Mucosa of stomach (tissue), 1 donor: ENCODE results near the gene TMEM175.

Experiments
- H3K27me3 ChIP-seq: one replicate; pipeline ENCODE4 v1.7.0; 2013; ENCODE audit warnings: mild to moderate bottlenecking, low read length; ENCODE audit not compliant: control insufficient read depth, insufficient read depth
- H3K36me3 ChIP-seq: one replicate; pipeline ENCODE4 v1.7.0; 2013; ENCODE audit warnings: low read length; ENCODE audit not compliant: control insufficient read depth, insufficient read depth
- H3K4me1 ChIP-seq: one replicate; pipeline ENCODE4 v1.7.0; 2013; ENCODE audit warnings: mild to moderate bottlenecking, low read length; ENCODE audit not compliant: control insufficient read depth, insufficient read depth
- H3K4me3 ChIP-seq: one replicate; pipeline ENCODE4 v1.7.0; 2013; ENCODE audit warnings: low read length
- H3K9ac ChIP-seq: one replicate; pipeline ENCODE4 v1.7.0; 2013; ENCODE audit warnings: mild to moderate bottlenecking, low read length, moderate library complexity
- H3K9me3 ChIP-seq: one replicate; pipeline ENCODE4 v1.7.0; 2013; ENCODE audit warnings: mild to moderate bottlenecking, low read length, moderate library complexity; ENCODE audit not compliant: control insufficient read depth
- donor health status: Pancreatic carcinoma.

Gene TMEM175, protein sequence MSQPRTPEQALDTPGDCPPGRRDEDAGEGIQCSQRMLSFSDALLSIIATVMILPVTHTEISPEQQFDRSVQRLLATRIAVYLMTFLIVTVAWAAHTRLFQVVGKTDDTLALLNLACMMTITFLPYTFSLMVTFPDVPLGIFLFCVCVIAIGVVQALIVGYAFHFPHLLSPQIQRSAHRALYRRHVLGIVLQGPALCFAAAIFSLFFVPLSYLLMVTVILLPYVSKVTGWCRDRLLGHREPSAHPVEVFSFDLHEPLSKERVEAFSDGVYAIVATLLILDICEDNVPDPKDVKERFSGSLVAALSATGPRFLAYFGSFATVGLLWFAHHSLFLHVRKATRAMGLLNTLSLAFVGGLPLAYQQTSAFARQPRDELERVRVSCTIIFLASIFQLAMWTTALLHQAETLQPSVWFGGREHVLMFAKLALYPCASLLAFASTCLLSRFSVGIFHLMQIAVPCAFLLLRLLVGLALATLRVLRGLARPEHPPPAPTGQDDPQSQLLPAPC

DNA sequence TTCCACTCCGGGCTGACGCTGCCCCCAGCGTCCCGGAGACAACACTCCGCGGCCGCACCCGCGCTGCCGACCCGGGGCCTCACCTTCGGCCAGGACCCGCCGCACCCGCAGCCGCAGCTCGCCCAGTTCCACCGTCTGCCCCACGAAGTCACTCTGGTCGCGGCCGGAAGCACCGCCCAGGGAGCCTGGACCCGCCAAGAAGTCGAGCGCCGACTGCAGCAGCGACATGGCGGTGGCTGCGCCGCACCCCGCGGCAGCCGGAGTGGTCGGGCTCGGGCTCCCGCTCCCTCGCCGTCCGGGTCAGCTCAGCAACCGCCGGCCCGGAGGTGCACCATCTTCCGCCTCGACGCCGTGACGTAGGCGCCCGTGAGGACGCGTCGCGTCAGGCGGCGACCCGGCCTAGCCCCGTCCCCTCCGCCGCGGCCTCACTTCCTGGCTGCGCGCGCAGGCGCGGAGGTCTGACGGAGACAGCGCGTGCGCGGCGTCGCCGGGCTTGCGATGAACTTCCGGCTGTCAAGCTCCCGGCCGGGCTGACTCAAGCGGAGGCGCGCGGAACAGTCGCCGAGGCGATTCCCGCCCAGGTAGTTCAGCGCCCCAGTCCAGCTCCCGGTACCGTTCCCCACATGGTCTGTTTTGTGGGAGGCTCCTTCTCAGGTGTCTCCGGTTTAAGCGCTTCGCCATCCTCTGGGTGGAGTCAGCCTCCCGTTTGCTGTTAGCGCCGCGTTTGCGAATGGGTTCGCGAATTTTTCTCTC, at the start of gene TMEM175, which contains the start of gene GAK:
TSS of gene TMEM175 (plus strand) at position 501 of the 753 bp plus-strand sequence. CDS start 15,280 bp downstream, outside the sequence.
TSS of gene GAK (minus strand) at position 357 of the 753 bp plus-strand sequence. CDS start at position 228, 129 bp downstream.
- Histone ChIP-seq H3K4me1 (peaks cover 25% of the 10 kb centered on the region), H3K27me3 (no peaks in the 10 kb centered on the region), H3K36me3 (no peaks in the 10 kb centered on the region), H3K9ac (peak within 1 kb of the TSS; percentile 95), H3K9me3 (no peaks in the 10 kb centered on the region), H3K4me3 (peak within 1 kb of the TSS; percentile 85)

DNA sequence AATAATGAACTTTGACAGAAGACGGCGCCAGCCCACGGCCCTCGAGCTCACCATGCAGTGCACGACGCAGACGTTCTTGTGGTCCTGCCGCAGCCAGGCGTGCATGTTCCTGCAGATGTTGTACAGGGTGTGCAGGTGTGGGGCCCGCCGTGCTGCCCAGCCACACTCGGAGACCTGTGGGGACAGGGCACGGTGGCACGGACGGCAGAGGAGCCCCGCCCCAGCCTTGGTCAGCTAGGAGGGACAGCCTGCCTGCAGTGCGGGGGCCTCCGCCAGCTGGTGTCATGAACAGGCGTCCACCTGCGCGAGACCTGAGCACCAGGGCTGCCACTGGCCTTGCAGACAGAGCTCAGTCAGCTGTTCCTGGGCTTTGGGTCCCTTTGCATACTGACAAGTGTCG, 49.6 kb upstream of the TMEM175 start:
- Histone ChIP-seq H3K9ac (no peak overlapping the region), H3K27me3 (no peaks in the 10 kb centered on the region), H3K4me3 (no peak overlapping the region), H3K4me1 (no peaks in the 10 kb centered on the region), H3K9me3 (no peaks in the 10 kb centered on the region), H3K36me3 (peaks cover 8% of the 10 kb centered on the region)

DNA sequence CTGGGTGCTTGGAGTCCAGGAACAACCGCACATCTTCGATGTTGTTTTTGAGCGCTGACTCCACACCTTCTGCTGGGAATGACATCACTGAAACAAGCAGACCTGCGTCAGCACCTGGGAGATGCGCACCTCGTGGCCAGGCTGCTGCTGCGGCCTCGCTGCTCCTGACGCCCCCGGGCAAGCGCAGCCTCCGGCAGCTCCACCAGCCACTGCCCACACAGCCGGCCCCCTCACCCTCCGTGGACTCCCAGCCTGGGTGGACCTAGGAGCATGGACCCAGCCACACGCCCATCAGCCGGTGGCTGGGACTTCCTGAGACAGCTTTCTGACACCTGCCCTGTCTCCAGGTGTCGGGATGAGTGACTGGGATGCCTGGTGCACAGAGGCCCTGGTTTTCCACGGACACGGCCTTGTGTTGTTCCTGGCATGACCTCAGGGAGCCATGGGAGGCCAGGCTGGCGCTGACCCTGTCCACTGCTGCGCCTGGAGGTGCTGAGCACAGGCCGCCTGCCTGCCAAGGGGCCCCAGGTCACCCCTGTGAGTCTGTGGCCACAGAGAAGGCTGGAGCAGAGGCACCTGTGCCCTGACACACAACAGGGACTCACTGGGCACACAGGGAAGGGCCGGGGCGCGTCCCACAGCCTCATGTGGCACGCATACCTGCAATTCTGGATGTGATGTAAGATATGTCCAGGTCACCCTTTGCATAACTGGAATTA, 48.7 kb upstream of the TMEM175 start:
- H3K4me3 ChIP-seq: no peak overlapping the region
- peaks cover 8% of the 10 kb centered on the region for H3K36me3 ChIP-seq
- H3K27me3 ChIP-seq: no peaks in the 10 kb centered on the region
- no peaks in the 10 kb centered on the region for H3K4me1 ChIP-seq
- H3K9ac ChIP-seq: no peak overlapping the region
- no peaks in the 10 kb centered on the region for H3K9me3 ChIP-seq

DNA sequence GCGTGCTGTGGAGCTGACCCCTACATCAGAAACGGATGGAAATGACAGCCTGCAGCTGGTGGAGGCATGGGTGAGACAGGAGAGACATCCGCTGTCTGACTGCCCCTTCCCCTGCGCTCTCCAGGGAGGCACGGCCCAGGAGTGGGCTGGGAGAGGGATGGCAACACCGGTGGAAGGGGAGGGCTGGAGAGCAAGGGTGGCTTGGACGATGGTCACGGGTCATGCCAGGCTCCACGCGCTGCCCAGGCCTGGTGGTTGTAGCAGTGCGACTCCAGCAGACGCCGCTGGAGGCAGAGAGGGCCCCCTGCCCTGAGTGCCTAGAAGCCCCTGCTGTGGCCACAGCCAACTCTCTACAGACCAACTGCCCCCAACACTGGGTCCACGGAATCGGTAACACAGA, 48.0 kb upstream of the TMEM175 start:
- no peaks in the 10 kb centered on the region for H3K27me3 ChIP-seq
- no peak overlapping the region for H3K9ac ChIP-seq
- H3K36me3 ChIP-seq: peaks cover 8% of the 10 kb centered on the region
- no peaks in the 10 kb centered on the region for H3K4me1 ChIP-seq
- H3K9me3 ChIP-seq: no peaks in the 10 kb centered on the region
- no peak overlapping the region for H3K4me3 ChIP-seq

DNA sequence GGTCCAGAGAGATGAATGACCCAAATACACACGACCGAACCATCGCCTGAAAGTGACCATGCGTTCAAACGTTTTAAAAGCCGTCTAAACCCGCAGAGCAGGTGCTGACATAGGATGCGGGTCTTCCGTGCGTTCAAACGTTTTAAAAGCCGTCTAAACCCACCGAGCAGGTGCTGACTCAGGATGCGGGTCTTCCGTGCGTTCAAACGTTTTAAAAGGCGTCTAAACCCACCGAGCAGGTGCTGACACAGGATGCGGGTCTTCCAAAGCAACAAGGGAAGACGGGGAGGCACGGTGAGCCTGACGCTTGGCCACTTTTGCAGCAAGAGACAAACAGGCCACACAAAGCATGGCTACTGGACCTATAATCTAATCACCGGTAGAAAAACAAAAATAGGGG, 47.4 kb upstream of the TMEM175 start:
- no peaks in the 10 kb centered on the region for H3K9me3 ChIP-seq
- H3K9ac ChIP-seq: no peak overlapping the region
- H3K4me3 ChIP-seq: no peak overlapping the region
- no peaks in the 10 kb centered on the region for H3K27me3 ChIP-seq
- H3K4me1 ChIP-seq: no peaks in the 10 kb centered on the region
- peaks cover 8% of the 10 kb centered on the region for H3K36me3 ChIP-seq

DNA sequence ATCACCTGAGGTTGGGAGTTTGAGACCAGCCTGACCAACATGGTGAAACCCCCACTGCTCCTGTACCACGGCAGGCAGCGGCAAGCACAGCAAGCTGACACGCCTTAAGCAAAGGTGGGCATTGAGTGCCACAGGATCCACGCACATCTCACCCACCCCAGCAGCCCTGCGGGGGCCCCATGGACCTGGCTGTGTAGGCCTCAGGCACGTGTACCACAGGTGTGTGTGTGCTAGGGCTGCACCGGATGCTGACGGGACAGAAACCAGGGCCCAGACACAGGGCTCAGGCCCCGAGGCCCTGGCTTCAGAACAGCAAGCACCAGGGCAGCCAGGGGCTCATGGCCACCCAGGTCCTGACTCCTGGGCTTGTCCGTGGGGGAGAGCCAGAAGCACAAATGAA, 46.9 kb upstream of the TMEM175 start:
- Histone ChIP-seq H3K9ac (no peak overlapping the region), H3K9me3 (no peaks in the 10 kb centered on the region), H3K36me3 (peaks cover 8% of the 10 kb centered on the region), H3K27me3 (no peaks in the 10 kb centered on the region), H3K4me1 (no peaks in the 10 kb centered on the region), H3K4me3 (no peak overlapping the region)

DNA sequence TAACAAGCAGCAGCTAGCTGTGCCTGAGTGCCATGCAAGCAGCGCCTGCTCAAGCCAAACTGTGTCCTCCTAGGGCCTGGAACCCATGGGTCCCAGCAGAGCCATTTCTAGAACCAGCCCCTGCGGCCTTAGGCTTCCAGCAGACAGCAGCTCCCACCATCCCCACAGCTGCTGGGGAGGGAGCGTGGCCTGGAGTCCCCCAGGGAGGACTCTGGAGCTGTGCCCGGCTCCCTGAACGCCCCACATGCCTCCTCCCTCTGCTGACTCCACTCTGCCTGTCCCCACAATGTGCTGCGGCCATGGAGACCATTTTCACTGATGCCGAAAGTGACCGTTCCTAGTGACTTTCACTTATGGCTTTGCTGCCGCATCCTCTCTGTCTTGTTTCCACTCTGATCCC, 46.0 kb upstream of the TMEM175 start:
- Histone ChIP-seq H3K9ac (no peak overlapping the region), H3K27me3 (no peaks in the 10 kb centered on the region), H3K4me3 (no peak overlapping the region), H3K9me3 (no peaks in the 10 kb centered on the region), H3K36me3 (peaks cover 8% of the 10 kb centered on the region), H3K4me1 (no peaks in the 10 kb centered on the region)

DNA sequence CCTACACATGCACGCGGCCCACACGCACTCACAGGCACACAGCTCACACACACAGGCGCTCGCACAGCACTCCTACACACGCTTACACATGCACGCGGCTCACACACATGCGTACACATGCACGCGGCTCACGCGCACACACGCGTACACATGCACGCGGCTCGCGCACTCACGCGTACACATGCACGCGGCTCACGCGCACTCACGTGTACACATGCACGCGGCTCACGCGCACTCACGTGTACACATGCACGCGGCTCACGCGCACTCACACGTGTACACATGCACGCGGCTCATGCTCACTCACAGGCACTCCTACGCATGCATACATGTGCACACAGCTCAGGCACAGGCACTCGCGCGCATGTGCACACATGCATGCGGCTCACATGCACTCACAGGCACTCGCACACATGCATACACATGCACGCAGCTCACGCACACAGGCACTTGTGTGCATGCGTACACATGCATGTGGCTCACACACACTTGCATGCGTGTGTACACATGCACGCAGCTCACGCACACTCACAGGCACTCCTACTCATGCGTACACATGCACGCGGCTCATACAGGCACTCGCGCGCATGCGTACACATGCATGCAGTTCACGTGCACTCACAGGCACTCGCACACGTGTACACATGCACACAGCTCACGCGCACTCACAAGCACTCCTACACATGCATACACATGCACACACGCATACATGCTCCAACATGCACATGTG, 45.1 kb upstream of the TMEM175 start:
- Histone ChIP-seq H3K27me3 (no peaks in the 10 kb centered on the region), H3K9ac (no peak overlapping the region), H3K4me1 (no peaks in the 10 kb centered on the region), H3K9me3 (no peaks in the 10 kb centered on the region), H3K36me3 (peaks cover 8% of the 10 kb centered on the region), H3K4me3 (no peak overlapping the region)

DNA sequence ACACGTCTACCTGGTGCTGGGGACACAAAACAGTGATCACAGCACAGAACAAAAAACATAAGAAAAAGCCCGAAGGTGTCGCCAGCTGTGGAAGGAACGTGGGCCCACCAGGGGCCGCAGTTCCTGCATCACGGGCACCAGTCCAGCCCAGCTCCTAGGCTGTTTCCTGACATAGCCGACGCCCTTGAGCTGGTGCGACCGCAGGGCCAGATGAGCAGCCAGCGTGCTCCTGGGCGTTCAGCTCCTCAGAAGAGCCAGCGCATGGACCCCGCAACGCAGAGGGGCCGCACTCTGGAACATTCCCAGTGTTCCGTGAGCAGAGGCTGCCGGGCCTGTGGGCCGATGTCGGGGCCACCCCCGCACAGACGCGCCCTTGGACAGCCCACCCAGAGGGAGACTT, 44.2 kb upstream of the TMEM175 start:
- no peaks in the 10 kb centered on the region for H3K9me3 ChIP-seq
- H3K27me3 ChIP-seq: no peaks in the 10 kb centered on the region
- H3K9ac ChIP-seq: no peak overlapping the region
- peaks cover 8% of the 10 kb centered on the region for H3K36me3 ChIP-seq
- H3K4me1 ChIP-seq: no peaks in the 10 kb centered on the region
- H3K4me3 ChIP-seq: no peak overlapping the region

DNA sequence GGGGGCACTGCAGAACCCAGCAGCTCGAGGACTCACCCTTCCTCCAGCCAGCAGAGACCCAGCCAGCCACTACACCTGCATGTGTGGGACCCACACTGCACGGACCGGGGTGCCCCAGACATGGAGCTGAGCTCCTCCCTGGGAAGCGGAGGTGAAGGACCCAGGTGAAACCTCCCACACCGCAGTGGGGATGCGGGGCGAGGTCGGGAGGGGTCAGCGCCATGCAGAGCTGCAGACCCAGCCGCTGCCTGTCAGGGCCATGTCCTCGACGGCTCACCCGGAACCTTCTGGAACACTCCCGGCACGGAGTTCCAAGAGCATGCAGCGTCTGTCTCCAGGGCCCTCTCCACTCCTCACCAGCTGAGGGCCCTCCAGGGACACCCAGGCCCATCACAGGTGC, 42.7 kb upstream of the TMEM175 start:
- Histone ChIP-seq H3K36me3 (peaks cover 4% of the 10 kb centered on the region), H3K9ac (no peak overlapping the region), H3K9me3 (no peaks in the 10 kb centered on the region), H3K27me3 (no peaks in the 10 kb centered on the region), H3K4me1 (no peaks in the 10 kb centered on the region), H3K4me3 (no peak overlapping the region)

DNA sequence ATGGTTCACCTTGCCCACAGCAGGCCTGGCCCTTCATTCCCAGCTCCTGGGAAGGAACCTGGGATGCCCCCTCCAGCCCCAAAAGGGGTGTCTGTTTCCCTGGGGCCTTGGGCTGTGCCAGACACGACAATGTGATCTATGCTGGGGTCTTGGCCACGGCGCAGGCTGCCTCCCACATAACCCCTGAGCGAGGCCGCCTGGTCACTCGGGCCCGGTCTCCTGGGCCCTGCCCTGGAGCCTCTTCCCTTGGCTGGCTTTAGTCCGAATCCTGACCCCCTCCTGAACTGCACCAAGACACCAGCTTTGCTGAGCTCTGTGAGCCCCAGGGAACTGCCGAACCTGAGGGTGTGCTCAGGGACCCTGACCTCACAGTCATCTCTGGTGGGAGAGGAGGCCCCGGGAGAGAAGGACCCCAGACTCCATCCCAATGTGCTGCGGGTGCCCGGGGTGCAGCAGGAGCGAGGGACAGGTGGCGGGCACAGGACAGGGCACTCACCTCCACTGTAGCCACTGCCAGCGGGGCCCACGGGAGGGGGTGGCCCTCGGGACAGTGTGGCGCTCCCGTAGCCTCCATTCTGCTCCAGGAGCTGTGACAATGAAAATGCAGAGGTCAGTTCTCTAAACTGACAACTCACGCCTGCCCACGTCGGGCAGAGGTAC, 42.1 kb upstream of the TMEM175 start:
- H3K4me1 ChIP-seq: no peaks in the 10 kb centered on the region
- H3K36me3 ChIP-seq: no peaks in the 10 kb centered on the region
- H3K9ac ChIP-seq: no peak overlapping the region

More for the DNA sequence above, 42.1 kb upstream of the TMEM175 start:
- no peak overlapping the region for H3K4me3 ChIP-seq
- no peaks in the 10 kb centered on the region for H3K27me3 ChIP-seq
- no peaks in the 10 kb centered on the region for H3K9me3 ChIP-seq
